K562 (cell line): ENCODE results near the gene LYRM1. TPM values are rescaled to one million over a fixed set of nuclear protein-coding genes. Genes with fewer than 3 reads are reported as not detected.

Source experiments
- HDAC8 ChIP-seq: fragments of 450-650 bp; IDR thresholded peaks from 2 replicates; pipeline ENCODE4 v1.6.1; 2016; ENCODE audit warnings: mild to moderate bottlenecking, missing genetic modification characterization, moderate library complexity, missing compliant biosample characterization
- NCOA2 ChIP-seq, 2 experiments: fragments of 450-650 bp; IDR thresholded peaks; 2 replicates each; pipeline ENCODE4 v1.6.1; 2018; ENCODE audit warnings: mild to moderate bottlenecking in 2 of 2, moderate library complexity in 1 of 2; ENCODE audit not compliant: partially characterized antibody in 2 of 2
- NONO ChIP-seq, 2 experiments: fragments of 200-400 bp in 1 of 2; fragments of 450-650 bp in 1 of 2; formaldehyde crosslinking in 1 of 2; IDR thresholded peaks; 2 replicates each; pipeline ENCODE4 v1.6.1; 2017; ENCODE audit warnings: low read depth in 2 of 2, mild to moderate bottlenecking in 2 of 2, moderate library complexity in 2 of 2, low read length in 1 of 2
- PHF20 ChIP-seq: fragments of 450-650 bp; IDR thresholded peaks from 2 replicates; pipeline ENCODE4 v1.6.1; 2018; ENCODE audit not compliant: partially characterized antibody
- POLR3A ChIP-seq: IDR thresholded peaks from 2 replicates; pipeline ENCODE4 v1.6.1; 2011; ENCODE audit warnings: borderline replicate concordance, mild to moderate bottlenecking, moderate library complexity; ENCODE audit not compliant: insufficient read length, insufficient read depth; ENCODE audit errors: extremely low read depth
- polyA plus RNA-seq, 8 experiments: library from polyadenylated mRNA; depleted of rRNA in 4 of 8; stranded (reverse) in 5 of 8; unstranded in 3 of 8; fragments of >200 nt; fragmentation: Nextera tagmentation in 2 of 8; fragmentation: Illumina TruSeq in 1 of 8; extraction: Ambion mirVana in 2 of 8; extraction: Trizol in 1 of 8; gene quantifications; 2 replicates each; pipeline versions ENCODE4 v1.2.1 to v1.2.3, GENCODE V29; 2011 to 2014; ENCODE audit warnings: inconsistent platforms in 1 of 8, missing spikeins in 1 of 8
- total RNA-seq, 7 experiments: library from RNA; depleted of rRNA in 6 of 7; stranded (reverse); fragments of >200 nt in 6 of 7; fragmentation: Illumina TruSeq in 2 of 7; extraction: Trizol in 2 of 7; gene quantifications; 2 replicates each; pipeline versions ENCODE4 v1.2.1 to v1.2.3, GENCODE V29; 2011 to 2021; ENCODE audit warnings: low replicate concordance in 1 of 7
- TF ChIP-seq, protein P1 (sequence below): fragments of 250-450 bp; sonication (Bioruptor Pico); IDR thresholded peaks from 2 replicates; pipeline ENCODE4 v1.4.0; 2020

Gene LYRM1
- total and polyA plus RNA-seq, 9 of the 15 experiments (the other 6 are each of a cell fraction or from before 2014, with no cell fraction given), result 17.5 to 44.1 (median 32.7) TPM

GRCh38 chr16:20901436-20902112 is 1.0 kb downstream of the LYRM1 start (continued):
- TF ChIP-seq, protein P1, sequence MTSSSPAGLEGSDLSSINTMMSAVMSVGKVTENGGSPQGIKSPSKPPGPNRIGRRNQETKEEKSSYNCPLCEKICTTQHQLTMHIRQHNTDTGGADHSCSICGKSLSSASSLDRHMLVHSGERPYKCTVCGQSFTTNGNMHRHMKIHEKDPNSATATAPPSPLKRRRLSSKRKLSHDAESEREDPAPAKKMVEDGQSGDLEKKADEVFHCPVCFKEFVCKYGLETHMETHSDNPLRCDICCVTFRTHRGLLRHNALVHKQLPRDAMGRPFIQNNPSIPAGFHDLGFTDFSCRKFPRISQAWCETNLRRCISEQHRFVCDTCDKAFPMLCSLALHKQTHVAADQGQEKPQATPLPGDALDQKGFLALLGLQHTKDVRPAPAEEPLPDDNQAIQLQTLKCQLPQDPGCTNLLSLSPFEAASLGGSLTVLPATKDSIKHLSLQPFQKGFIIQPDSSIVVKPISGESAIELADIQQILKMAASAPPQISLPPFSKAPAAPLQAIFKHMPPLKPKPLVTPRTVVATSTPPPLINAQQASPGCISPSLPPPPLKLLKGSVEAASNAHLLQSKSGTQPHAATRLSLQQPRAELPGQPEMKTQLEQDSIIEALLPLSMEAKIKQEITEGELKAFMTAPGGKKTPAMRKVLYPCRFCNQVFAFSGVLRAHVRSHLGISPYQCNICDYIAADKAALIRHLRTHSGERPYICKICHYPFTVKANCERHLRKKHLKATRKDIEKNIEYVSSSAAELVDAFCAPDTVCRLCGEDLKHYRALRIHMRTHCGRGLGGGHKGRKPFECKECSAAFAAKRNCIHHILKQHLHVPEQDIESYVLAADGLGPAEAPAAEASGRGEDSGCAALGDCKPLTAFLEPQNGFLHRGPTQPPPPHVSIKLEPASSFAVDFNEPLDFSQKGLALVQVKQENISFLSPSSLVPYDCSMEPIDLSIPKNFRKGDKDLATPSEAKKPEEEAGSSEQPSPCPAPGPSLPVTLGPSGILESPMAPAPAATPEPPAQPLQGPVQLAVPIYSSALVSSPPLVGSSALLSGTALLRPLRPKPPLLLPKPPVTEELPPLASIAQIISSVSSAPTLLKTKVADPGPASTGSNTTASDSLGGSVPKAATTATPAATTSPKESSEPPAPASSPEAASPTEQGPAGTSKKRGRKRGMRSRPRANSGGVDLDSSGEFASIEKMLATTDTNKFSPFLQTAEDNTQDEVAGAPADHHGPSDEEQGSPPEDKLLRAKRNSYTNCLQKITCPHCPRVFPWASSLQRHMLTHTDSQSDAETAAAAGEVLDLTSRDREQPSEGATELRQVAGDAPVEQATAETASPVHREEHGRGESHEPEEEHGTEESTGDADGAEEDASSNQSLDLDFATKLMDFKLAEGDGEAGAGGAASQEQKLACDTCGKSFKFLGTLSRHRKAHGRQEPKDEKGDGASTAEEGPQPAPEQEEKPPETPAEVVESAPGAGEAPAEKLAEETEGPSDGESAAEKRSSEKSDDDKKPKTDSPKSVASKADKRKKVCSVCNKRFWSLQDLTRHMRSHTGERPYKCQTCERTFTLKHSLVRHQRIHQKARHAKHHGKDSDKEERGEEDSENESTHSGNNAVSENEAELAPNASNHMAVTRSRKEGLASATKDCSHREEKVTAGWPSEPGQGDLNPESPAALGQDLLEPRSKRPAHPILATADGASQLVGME (CRISPR knock-in tag), result no peak
- TF ChIP-seq POLR3A, result peak; percentile 31
- no peak for TF ChIP-seq NCOA2 (IDR thresholded peaks at IDR 0.05; ENCODE audit: partially characterized antibody in 2 of 2)
- no peak for TF ChIP-seq PHF20
- TF ChIP-seq NONO (IDR thresholded peaks at IDR 0.05; ENCODE audit: low read depth in 2 of 2, low read length in 1 of 2), result no peak
- TF ChIP-seq HDAC8 (tag), result no peak
